GM12878 (cell line): ENCODE measurements around the gene CRHR2. TPM values are rescaled to one million over a fixed set of nuclear protein-coding genes. Genes with fewer than 3 reads are reported as not detected.

Source experiments
- ATAC-seq: fragments of 200-7000 bp; cut with Tn5 transposase; 3 replicates; pipeline ENCODE4 v1.9.1; 2020; ENCODE audit warnings: mild to moderate bottlenecking, moderate library complexity
- BruUV-seq: library from RNA; stranded (reverse); fragments of 400-500 nt; replicated peaks from 2 replicates; lab custom pipeline; 2021; lab: Mats Ljungman, UMichigan
- CTCF ChIA-PET: fragments of 300-600 bp; sonication (Branson Sonifier 250); formaldehyde crosslinking; extraction: SDS; loops from one replicate; lab custom pipeline; 2021; ENCODE audit warnings: inconsistent platforms; lab: Yijun Ruan, JAX
- POLR2A ChIA-PET: fragments of 350-600 bp; formaldehyde crosslinking; extraction: SDS; loops from one replicate; lab custom pipeline; 2021; ENCODE audit warnings: inconsistent platforms; lab: Charles Lee
- RAD21 ChIA-PET: fragments of 300-600 bp; sonication (Branson Sonifier 250); formaldehyde crosslinking; loops from one replicate; lab custom pipeline; 2023; ENCODE audit warnings: antibody characterized with exemption; ENCODE audit not compliant: unreplicated experiment; lab: Charles Lee
- SMC1A ChIA-PET: fragments of 300-600 bp; sonication (Branson Sonifier 250); formaldehyde crosslinking; loops from one replicate; lab custom pipeline; 2023; ENCODE audit not compliant: unreplicated experiment, uncharacterized antibody; lab: Charles Lee
- DNase-seq: peaks from one replicate; pipeline ENCODE4 v3.0.0-alpha.2; 2011; ENCODE audit warnings: low read depth, low spot score
- FAIRE-seq: peaks from 3 replicates; lab custom pipeline; 2011; peaks lifted over from hg19 to GRCh38; lab: Jason Lieb, UNC
- H2AFZ ChIP-seq: 2 replicates; pipeline ENCODE4 v1.6.0; 2011; ENCODE audit warnings: low read depth, low read length, control low read depth; ENCODE audit not compliant: control insufficient read depth
- H3K27ac ChIP-seq: 2 replicates; pipeline ENCODE4 v1.5.1; 2011; ENCODE audit warnings: control low read depth; ENCODE audit not compliant: control insufficient read depth, insufficient read depth
- H3K27me3 ChIP-seq, 2 experiments: replicated peaks in 1 of 2; 2 replicates each; pipeline versions ENCODE4 v1.6.0 to v1.6.1; 2011; ENCODE audit warnings: low read length in 1 of 2; ENCODE audit not compliant: control insufficient read depth in 2 of 2, insufficient read depth in 2 of 2
- H3K36me3 ChIP-seq, 2 experiments: 2 replicates each; pipeline ENCODE4 v1.5.1; 2011; ENCODE audit warnings: low read length in 1 of 2; ENCODE audit not compliant: control insufficient read depth in 2 of 2, insufficient read depth in 2 of 2
- H3K4me1 ChIP-seq: 2 replicates; pipeline ENCODE4 v1.6.1; 2011; ENCODE audit warnings: mild to moderate bottlenecking, low read length, moderate library complexity, mixed read lengths; ENCODE audit not compliant: control insufficient read depth, insufficient read depth
- H3K4me2 ChIP-seq: 2 replicates; pipeline ENCODE4 v1.6.0; 2011; ENCODE audit warnings: control low read depth; ENCODE audit not compliant: control insufficient read depth, insufficient read depth
- H3K4me3 ChIP-seq: fragments of 200-600 bp; sonication (generic); 2 replicates; pipeline ENCODE4 v1.5.1; 2016
- H3K79me2 ChIP-seq: 2 replicates; pipeline ENCODE4 v1.6.0; 2011; ENCODE audit warnings: low read length; ENCODE audit not compliant: control insufficient read depth, insufficient read depth
- H3K9ac ChIP-seq: 2 replicates; pipeline ENCODE4 v1.8.0; 2011; ENCODE audit warnings: low read length, control low read depth, mixed read lengths; ENCODE audit not compliant: control insufficient read depth, insufficient read depth
- H3K9me3 ChIP-seq: replicated peaks from 3 replicates; pipeline ENCODE4 v1.5.1; 2011; ENCODE audit warnings: mild to moderate bottlenecking, low read length; ENCODE audit not compliant: control insufficient read depth, insufficient read depth
- H4K20me1 ChIP-seq: 2 replicates; pipeline ENCODE4 v1.6.0; 2011; ENCODE audit not compliant: control insufficient read depth, insufficient read depth
- ASH2L ChIP-seq: fragments of 300-600, 200-600 bp; sonication (generic); IDR thresholded peaks from 2 replicates; pipeline ENCODE4 v1.6.1; 2017; ENCODE audit warnings: low read depth, mild to moderate bottlenecking, borderline replicate concordance
- BACH1 ChIP-seq: fragments of 450-650 bp; IDR thresholded peaks from 2 replicates; pipeline ENCODE4 v1.6.1; 2017; ENCODE audit warnings: mild to moderate bottlenecking, borderline replicate concordance
- MLLT1 ChIP-seq: fragments of 450-650 bp; IDR thresholded peaks from 2 replicates; pipeline ENCODE4 v1.6.1; 2016; ENCODE audit warnings: mild to moderate bottlenecking
- MYC ChIP-seq: IDR thresholded peaks from 2 replicates; pipeline ENCODE4 v1.6.1; 2011; ENCODE audit warnings: mild to moderate bottlenecking, low read length, moderate library complexity, inconsistent platforms; ENCODE audit not compliant: insufficient read depth, insufficient replicate concordance, insufficient read length, severe bottlenecking
- NFIC ChIP-seq: IDR thresholded peaks from 2 replicates; pipeline ENCODE4 v1.6.1; 2012; ENCODE audit warnings: low read depth, mild to moderate bottlenecking, inconsistent platforms, low read length, moderate library complexity
- NKRF ChIP-seq: fragments of 450-650 bp; conservative IDR thresholded peaks from 2 replicates; pipeline ENCODE4 v1.6.1; 2017; ENCODE audit warnings: mild to moderate bottlenecking, moderate library complexity
- NR2C1 ChIP-seq: fragments of 450-650 bp; IDR thresholded peaks from 2 replicates; pipeline ENCODE4 v1.6.1; 2017; ENCODE audit warnings: antibody characterized with exemption, mild to moderate bottlenecking, moderate library complexity
- SMAD5 ChIP-seq: IDR thresholded peaks from 2 replicates; pipeline ENCODE4 v1.6.1; 2016; ENCODE audit warnings: antibody characterized with exemption, low read depth
- SREBF1 ChIP-seq: IDR thresholded peaks from 2 replicates; pipeline ENCODE4 v1.6.1; 2012; ENCODE audit warnings: mild to moderate bottlenecking, low read length
- SUZ12 ChIP-seq: fragments of 200-600 bp; sonication (generic); IDR thresholded peaks from one replicate; pipeline ENCODE4 v1.6.1; 2018; ENCODE audit warnings: antibody characterized with exemption, mild to moderate bottlenecking; ENCODE audit not compliant: unreplicated experiment
- WGBS: methylation state at CpG from one replicate; pipeline ENCODE4 v1.1.6; 2016; ENCODE audit warnings: low lambda C conversion rate; ENCODE audit not compliant: insufficient replicate concordance, insufficient coverage; ENCODE audit errors: missing lambda C conversion rate; 5-methylcytosine and 5-hydroxymethylcytosine counted together
- in situ Hi-C: fragments of 300-500 bp; cut with MboI; formaldehyde crosslinking; loops from 9 replicates; pipeline ENCODE4 v1.14.3; 2018; ENCODE audit warnings: mixed read lengths
- intact Hi-C: fragments of 100-400 bp; cut with micrococcal nuclease; formaldehyde crosslinking; loops from one replicate; pipeline ENCODE4 v1.14.2; 2022; ENCODE audit not compliant: unreplicated experiment
- polyA plus RNA-seq, 11 experiments: library from polyadenylated mRNA; depleted of rRNA in 4 of 11; unstranded in 6 of 11; stranded (reverse) in 5 of 11; fragments of >200 nt; fragmentation: Nextera tagmentation in 4 of 11; fragmentation: Illumina TruSeq in 1 of 11; extraction: Ambion mirVana in 4 of 11; extraction: Trizol in 1 of 11; gene quantifications; 1 replicate in 1 of 11; 2 replicates in 10 of 11; pipeline versions ENCODE4 v1.2.1 to v1.2.3, GENCODE V29; 2011 to 2016; ENCODE audit warnings: inconsistent platforms in 2 of 11, missing spikeins in 2 of 11, low read depth in 1 of 11
- total RNA-seq, 4 experiments: library from RNA; depleted of rRNA in 3 of 4; stranded (reverse); fragments of >200 nt in 3 of 4; fragmentation: Illumina TruSeq in 1 of 4; extraction: Trizol in 1 of 4; gene quantifications; 2 replicates each; pipeline versions ENCODE4 v1.2.1 to v1.2.3, GENCODE V29; 2013 to 2021
- TF ChIP-seq, protein P1 (sequence below): IDR thresholded peaks from 2 replicates; pipeline ENCODE4 v1.6.1; 2012; ENCODE audit warnings: low read depth, low read length, improper control_type of control experiment

CRHR2 gene
- total and polyA plus RNA-seq, 10 of the 15 experiments (the other 5 are each of a cell fraction or from before 2014, with no cell fraction given): not detected

DNA sequence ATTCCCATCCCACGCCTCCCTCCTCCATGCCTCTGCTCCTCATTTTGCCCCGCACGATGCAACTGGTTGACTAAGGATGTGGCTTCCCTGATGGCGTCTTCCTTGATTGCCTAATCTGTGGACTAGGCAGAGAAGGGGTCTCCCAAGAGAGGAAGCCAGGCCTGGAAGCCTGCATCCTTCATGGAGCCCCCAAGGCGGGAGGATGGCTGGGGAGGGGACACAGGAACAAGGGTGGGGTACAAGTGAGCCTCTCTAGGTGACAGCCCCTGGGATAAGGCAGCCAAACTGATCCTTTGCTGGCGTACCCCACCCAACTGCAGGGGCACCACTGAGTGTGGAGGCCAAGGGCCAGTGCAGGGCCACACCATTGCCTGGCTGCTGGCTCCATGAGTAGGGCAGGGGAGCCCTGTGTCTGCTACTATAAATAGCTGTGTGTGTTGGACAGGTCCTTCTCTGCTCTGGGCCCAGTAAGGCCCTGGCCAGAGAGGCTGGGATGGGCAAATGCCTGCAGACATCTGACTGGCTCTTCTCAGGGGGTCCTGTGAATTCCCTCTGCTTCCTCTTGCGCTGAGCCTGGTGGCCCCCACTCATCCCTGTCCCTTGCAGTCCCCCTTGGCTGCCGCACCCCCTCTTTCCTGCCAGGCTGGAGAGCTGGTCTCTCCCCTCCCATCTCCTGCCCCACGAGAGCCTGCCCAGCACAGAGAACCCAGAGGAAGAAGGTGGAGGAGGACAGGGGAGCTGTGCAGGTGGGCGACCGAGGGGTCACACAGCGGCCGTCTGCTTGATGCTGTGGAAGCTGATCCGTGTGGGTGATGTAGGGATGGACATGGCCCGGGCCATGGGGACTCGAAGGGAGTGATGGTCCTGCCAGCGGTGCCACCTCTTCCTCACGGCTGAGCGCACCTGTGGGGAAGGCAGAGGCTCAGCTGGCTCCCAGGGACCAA lies 29.3 kb downstream of the CRHR2 start:
- no TSS peak for BruUV-seq
- RAD21 ChIA-PET: no interaction called here

DNA sequence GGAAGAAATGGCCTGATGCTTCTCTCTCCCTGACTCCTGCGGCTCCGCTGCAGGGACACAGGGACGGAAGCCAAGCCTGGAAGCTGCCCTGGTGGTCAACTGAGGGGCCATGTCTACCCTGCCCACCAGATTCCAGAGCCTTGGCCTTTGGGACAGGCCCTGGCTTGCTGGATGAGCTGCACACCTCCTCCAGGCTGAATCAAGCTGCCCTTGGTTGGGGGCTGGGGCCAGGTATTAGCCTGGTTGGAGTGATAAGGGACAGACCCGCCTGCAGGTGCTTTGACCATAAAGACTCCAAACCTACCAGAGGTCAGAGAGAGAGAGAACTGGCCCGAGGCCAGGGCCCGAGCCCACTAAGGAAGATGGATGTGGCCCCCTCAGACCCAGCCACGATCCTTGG lies 30.1 kb downstream of the CRHR2 start:
- no peak for FAIRE-seq
- Histone ChIP-seq H3K27me3 (no peaks in the 10 kb centered on the region), H3K36me3 (peaks cover 0 to 2% of the 10 kb centered on the region in 2 experiments; a peak in 2 of 4 replicates), H3K27ac (no peak overlapping the region), H3K9me3 (no peaks in the 10 kb centered on the region), H3K4me2 (no peak overlapping the region), H4K20me1 (no peaks in the 10 kb centered on the region), H3K4me3 (no peak overlapping the region), H3K79me2 (no peaks in the 10 kb centered on the region), H3K9ac (no peak overlapping the region), H2AFZ (no peak overlapping the region), H3K4me1 (no peaks in the 10 kb centered on the region)
- no TSS peak for BruUV-seq
- in situ Hi-C loops: no loop called here
- no peak for ATAC-seq
- WGBS: 55% methylated on average over 7 of the region's 7 CpGs
- ChIA-PET RAD21 (no interaction called here), POLR2A (no interaction called here), CTCF (no interaction called here), SMC1A (no interaction called here)
- DNase-seq: no peak
- intact Hi-C loops: no loop called here
- TF ChIP-seq, protein P1, sequence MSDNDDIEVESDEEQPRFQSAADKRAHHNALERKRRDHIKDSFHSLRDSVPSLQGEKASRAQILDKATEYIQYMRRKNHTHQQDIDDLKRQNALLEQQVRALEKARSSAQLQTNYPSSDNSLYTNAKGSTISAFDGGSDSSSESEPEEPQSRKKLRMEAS: no peak
- TF ChIP-seq NKRF (no peak), NFIC (no peak), BACH1 (no peak), MLLT1 (no peak)

More for the DNA sequence above, 29.3 kb downstream of the CRHR2 start:
- H2AFZ ChIP-seq: no peak overlapping the region
- no peaks in the 10 kb centered on the region for H4K20me1 ChIP-seq
- POLR2A ChIA-PET: no interaction called here
- in situ Hi-C loops (no loop called here), intact Hi-C loops (no loop called here)
- no peak for FAIRE-seq
- SMC1A ChIA-PET: no interaction called here
- no peaks in the 10 kb centered on the region; a peak in 1 of 4 replicates for H3K36me3 ChIP-seq
- no peak for TF ChIP-seq ASH2L
- no peak for TF ChIP-seq SMAD5
- no peak for TF ChIP-seq NR2C1
- no peak for TF ChIP-seq SUZ12
- TF ChIP-seq MYC: no peak
- no peak for TF ChIP-seq SREBF1
- no peak overlapping the region for H3K4me2 ChIP-seq
- H3K79me2 ChIP-seq: no peaks in the 10 kb centered on the region
- no peak for DNase-seq
- no peak overlapping the region for H3K4me3 ChIP-seq
- H3K27me3 ChIP-seq: no peaks in the 10 kb centered on the region
- CTCF ChIA-PET: no interaction called here
- H3K4me1 ChIP-seq: no peaks in the 10 kb centered on the region
- ATAC-seq: no peak
- no peak overlapping the region for H3K27ac ChIP-seq
- no peaks in the 10 kb centered on the region for H3K9me3 ChIP-seq
- no peak overlapping the region for H3K9ac ChIP-seq
- 63% methylated on average over 16 of the region's 19 CpGs for WGBS
